ENCODE measurements around the gene ITGB4. TPM values are rescaled to one million over a fixed set of nuclear protein-coding genes. Genes with fewer than 3 reads are reported as not detected.

Gene ITGB4
- polyA plus RNA-seq, 3 donors, result 0.09 to 0.82 TPM; not detected in 1

DNA sequence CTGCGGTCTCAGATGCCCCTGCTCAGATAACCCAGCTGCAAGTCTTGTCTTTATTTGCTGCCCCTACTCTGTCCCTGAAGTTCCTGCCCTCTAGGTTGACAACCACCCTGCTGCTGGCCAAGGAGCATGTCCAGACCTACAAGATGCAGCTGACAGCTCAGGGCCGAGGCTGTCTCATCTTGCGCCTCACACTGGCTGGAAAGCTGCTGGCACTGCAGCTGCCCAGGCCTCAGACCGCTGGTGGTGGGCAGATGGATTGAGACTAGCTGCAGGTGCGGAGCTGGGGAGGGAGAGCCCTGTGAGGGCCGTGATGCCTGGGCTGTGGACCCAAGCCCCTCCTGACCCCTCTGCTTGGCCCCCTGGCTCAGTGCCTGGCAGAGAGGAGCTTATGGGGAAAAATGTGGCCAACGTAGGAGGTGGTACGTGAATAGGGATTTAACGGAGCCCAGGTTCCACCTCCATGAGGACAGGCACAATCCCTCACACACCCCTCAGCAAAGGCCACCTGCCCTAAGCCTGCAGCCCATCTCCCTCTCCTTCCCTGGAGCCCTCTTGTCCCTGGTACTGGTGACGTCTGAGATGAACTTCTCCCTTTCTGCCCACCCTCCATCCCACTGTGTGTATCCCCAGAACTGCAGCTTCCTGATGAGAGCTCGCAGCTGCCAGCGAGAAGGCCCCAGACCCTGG lies 52.0 kb downstream of the ITGB4 start:
- Histone ChIP-seq H3K4me3 (replicated peaks in 1 of 3; ENCODE audit: low read depth in 2 of 3, low read length in 3 of 3) (no peak overlapping the region), H4K20me1 (ENCODE audit: insufficient read depth, low read length) (peaks cover 44% of the 10 kb centered on the region), H3K4me1 (ENCODE audit: control insufficient read depth in 1 of 2, insufficient read depth in 2 of 2, low read length in 2 of 2) (peaks cover 16 to 22% of the 10 kb centered on the region in 2 donors), H3K79me2 (ENCODE audit: insufficient read depth, low read length) (peaks cover 22% of the 10 kb centered on the region), H3K4me2 (replicated peaks; ENCODE audit: extremely low read depth, low read length, poor library complexity, severe bottlenecking) (no peak overlapping the region), H3K27ac (ENCODE audit: low read depth in 1 of 2, low read length in 2 of 2) (peak overlapping the region in 1 of 2 donors; percentile 15), H3K36me3 (replicated peaks in 1 of 2; ENCODE audit: control insufficient read depth in 1 of 2, insufficient read depth in 2 of 2, low read length in 2 of 2) (peaks cover 14 to 32% of the 10 kb centered on the region in 2 donors), H2AFZ (ENCODE audit: insufficient read depth, low read depth, low read length, poor library complexity, severe bottlenecking) (no peak overlapping the region), H3K9ac (ENCODE audit: insufficient read depth, low read length, poor library complexity, severe bottlenecking) (no peak overlapping the region), H3K27me3 (ENCODE audit: control insufficient read depth in 2 of 2, insufficient read depth in 2 of 2, low read length in 2 of 2) (no peaks in the 10 kb centered on the region), H3K9me3 (replicated peaks in 1 of 2; ENCODE audit: control insufficient read depth in 1 of 2, insufficient read depth in 1 of 2, low read length in 2 of 2) (no peaks in the 10 kb centered on the region)
- Mint-ChIP-seq H3K9me3 (peaks cover 0 to 2% (median 0%) of the 10 kb centered on the region in 7 donors), H3K4me1 (peaks cover 21% of the 10 kb centered on the region), H3K4me3 (no peak overlapping the region), H3K36me3 (peaks cover 18 to 41% of the 10 kb centered on the region in 2 donors), H3K27ac (peak overlapping the region in 1 of 7 donors; percentile 37), H3K27me3 (ENCODE audit: low read depth in 3 of 3) (no peaks in the 10 kb centered on the region)
- WGBS (ENCODE audit: insufficient coverage), result 87% methylated on average over 10 of the region's 12 CpGs
- TF ChIP-seq, protein P1, sequence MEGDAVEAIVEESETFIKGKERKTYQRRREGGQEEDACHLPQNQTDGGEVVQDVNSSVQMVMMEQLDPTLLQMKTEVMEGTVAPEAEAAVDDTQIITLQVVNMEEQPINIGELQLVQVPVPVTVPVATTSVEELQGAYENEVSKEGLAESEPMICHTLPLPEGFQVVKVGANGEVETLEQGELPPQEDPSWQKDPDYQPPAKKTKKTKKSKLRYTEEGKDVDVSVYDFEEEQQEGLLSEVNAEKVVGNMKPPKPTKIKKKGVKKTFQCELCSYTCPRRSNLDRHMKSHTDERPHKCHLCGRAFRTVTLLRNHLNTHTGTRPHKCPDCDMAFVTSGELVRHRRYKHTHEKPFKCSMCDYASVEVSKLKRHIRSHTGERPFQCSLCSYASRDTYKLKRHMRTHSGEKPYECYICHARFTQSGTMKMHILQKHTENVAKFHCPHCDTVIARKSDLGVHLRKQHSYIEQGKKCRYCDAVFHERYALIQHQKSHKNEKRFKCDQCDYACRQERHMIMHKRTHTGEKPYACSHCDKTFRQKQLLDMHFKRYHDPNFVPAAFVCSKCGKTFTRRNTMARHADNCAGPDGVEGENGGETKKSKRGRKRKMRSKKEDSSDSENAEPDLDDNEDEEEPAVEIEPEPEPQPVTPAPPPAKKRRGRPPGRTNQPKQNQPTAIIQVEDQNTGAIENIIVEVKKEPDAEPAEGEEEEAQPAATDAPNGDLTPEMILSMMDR (IDR thresholded peaks at IDR 0.05), result no peak
- peak in 1 of 3 donors; percentile 12 for DNase-seq
- intact Hi-C loops (cut with micrococcal nuclease), result loop anchor here in 1 of 2 donors (10.0 kb wide), 1 partner anchor 492 kb away; the partner anchor contains the start of gene UBALD2

DNA sequence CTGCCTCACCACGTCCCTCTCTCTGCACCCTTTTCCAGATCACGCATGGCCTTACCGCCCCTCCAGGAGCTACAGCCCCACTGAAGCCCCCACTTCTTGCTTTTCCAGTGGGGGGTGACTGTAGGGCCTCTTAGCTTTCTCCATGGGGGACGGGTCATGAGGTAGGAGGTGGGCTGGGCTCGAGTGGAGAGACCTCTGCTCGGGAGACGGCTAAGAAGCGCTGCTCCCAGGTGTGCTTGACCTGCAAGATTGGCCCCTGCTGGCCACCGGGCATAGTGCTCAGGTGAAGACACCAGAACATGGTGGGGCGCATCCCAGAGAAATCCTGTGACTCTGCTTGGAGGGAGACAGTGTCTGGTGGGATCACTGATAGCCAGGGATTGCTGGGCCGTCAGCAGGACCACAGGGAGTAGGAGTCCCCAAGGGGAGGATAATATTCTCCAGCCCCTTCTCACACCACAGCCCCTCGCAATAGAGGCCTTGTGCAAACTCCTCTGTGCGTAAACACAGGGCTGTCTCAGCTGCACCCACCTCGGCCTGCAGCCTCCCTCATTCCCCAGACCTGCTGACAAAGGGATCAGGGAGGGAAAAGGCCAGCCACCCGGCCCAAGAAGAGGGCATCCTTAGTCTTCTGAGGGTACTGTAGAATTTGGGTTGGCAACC lies 52.7 kb downstream of the ITGB4 start:
- DNase-seq, result peak in 1 of 3 donors; percentile 17
- H3K4me2 ChIP-seq (replicated peaks; ENCODE audit: extremely low read depth, low read length, poor library complexity, severe bottlenecking), result no peak overlapping the region
- peaks cover 17 to 22% of the 10 kb centered on the region in 2 donors for H3K4me1 ChIP-seq (ENCODE audit: control insufficient read depth in 1 of 2, insufficient read depth in 2 of 2, low read length in 2 of 2)
- TF ChIP-seq, protein P1 (IDR thresholded peaks at IDR 0.05), result no peak
- Mint-ChIP-seq H3K4me3 (no peak overlapping the region), H3K36me3 (peaks cover 25 to 48% of the 10 kb centered on the region in 2 donors), H3K4me1 (peaks cover 21% of the 10 kb centered on the region), H3K27me3 (ENCODE audit: low read depth in 3 of 3) (no peaks in the 10 kb centered on the region), H3K9me3 (peaks cover 0 to 8% (median 0%) of the 10 kb centered on the region in 7 donors), H3K27ac (peak overlapping the region in 4 of 7 donors; percentile 20 to 87 (median 62))
- H3K9ac ChIP-seq (ENCODE audit: insufficient read depth, low read length, poor library complexity, severe bottlenecking), result no peak overlapping the region
- H2AFZ ChIP-seq (ENCODE audit: insufficient read depth, low read depth, low read length, poor library complexity, severe bottlenecking), result no peak overlapping the region
- H3K27me3 ChIP-seq (ENCODE audit: control insufficient read depth in 2 of 2, insufficient read depth in 2 of 2, low read length in 2 of 2), result no peaks in the 10 kb centered on the region
- peaks cover 51% of the 10 kb centered on the region for H4K20me1 ChIP-seq (ENCODE audit: insufficient read depth, low read length)
- intact Hi-C loops (cut with micrococcal nuclease), result loop anchor here in 1 of 2 donors (10.0 kb wide), 1 partner anchor 491 kb away; the partner anchor contains the start of gene UBALD2
- no peaks in the 10 kb centered on the region for H3K9me3 ChIP-seq (replicated peaks in 1 of 2; ENCODE audit: control insufficient read depth in 1 of 2, insufficient read depth in 1 of 2, low read length in 2 of 2)
- H3K36me3 ChIP-seq (replicated peaks in 1 of 2; ENCODE audit: control insufficient read depth in 1 of 2, insufficient read depth in 2 of 2, low read length in 2 of 2), result peaks cover 21 to 39% of the 10 kb centered on the region in 2 donors
- H3K27ac ChIP-seq (ENCODE audit: low read depth in 1 of 2, low read length in 2 of 2), result peak overlapping the region; percentile 11 to 16
- peaks cover 29% of the 10 kb centered on the region for H3K79me2 ChIP-seq (ENCODE audit: insufficient read depth, low read length)
- WGBS (ENCODE audit: insufficient coverage), result 96% methylated on average over 7 of the region's 15 CpGs
- no peak overlapping the region for H3K4me3 ChIP-seq (replicated peaks in 1 of 3; ENCODE audit: low read depth in 2 of 3, low read length in 3 of 3)

Data from CD14-positive monocyte (primary cell).